ENCODE results near the gene FRRS1.
"Not testable (repeated sequence)": the region's sequence is repeated elsewhere in the genome, so short reads cannot be mapped to it uniquely, and the experiment has no call there.

Gene FRRS1, protein sequence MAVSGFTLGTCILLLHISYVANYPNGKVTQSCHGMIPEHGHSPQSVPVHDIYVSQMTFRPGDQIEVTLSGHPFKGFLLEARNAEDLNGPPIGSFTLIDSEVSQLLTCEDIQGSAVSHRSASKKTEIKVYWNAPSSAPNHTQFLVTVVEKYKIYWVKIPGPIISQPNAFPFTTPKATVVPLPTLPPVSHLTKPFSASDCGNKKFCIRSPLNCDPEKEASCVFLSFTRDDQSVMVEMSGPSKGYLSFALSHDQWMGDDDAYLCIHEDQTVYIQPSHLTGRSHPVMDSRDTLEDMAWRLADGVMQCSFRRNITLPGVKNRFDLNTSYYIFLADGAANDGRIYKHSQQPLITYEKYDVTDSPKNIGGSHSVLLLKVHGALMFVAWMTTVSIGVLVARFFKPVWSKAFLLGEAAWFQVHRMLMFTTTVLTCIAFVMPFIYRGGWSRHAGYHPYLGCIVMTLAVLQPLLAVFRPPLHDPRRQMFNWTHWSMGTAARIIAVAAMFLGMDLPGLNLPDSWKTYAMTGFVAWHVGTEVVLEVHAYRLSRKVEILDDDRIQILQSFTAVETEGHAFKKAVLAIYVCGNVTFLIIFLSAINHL

DNA sequence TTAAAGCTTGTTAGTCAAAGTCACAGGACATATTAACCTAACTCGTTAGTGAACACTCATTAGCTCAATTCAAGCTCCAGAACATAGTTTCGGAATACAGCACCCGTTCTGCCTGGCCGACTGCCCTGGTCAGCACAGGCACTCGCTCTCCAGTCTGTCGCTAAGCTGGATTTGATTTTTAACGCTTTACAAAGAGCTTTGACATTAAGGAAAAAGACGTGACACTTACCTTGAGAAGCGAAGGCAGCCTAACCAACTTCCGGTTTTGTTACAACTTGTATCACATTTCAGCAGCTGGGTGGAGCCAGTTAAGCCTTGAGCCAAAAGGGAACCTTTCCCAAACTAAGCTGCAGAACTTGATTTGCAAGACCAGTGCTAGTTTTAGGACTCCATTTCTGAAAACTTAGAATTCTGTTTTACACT lies at the start of gene FRRS1:
TSS of gene FRRS1 (minus strand) at position 258 of the 423 bp plus-strand sequence. CDS start 17,867 bp downstream, outside the sequence.
- peak; percentile 57 for DNase-seq (ENCODE audit: low spot score)

DNA sequence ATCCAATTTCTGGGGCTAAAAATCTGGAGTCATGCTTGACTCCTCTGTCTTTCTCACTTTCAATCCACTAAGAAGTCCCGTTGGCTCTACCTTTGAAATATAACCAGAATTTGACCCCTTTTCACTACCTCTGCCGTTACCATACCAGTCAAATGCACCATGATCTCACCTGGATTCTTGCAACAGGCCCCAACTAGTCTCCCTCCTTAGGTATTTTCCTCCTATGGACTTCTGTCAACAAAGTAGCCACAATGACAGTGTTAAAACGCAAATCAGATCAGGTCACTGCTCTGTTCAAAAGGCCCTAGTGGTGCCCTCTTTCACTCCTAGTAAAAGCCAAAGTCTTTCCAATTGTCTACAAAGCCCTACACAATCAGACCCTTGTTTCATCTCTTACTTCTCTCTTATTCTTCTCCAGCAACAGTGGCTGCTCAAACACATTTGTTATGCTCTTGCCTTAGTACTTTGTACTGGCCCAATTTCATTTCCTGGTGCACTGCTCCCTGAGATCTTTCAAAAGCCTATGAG lies 48.0 kb upstream of the FRRS1 start:
- no peak for DNase-seq (ENCODE audit: low spot score)

DNA sequence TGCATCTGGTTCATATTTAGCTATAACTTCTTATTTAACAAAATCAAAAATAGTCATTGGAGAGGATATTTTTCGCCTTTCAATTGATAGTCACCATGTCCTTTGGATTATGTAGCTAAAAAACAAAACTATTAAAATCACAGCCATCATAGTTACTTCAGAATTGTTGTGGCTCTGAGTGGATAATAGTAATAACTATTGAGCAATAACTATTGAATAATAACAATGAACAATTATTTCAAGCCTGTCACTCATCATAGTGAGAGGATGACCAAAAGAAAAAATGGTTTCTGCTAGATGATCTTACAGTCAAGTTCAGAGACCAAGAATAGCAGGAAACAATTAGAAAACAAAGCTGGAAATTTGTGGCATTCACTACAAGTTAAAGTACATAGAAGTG lies 45.3 kb upstream of the FRRS1 start:
- no peak for DNase-seq (ENCODE audit: low spot score)

DNA sequence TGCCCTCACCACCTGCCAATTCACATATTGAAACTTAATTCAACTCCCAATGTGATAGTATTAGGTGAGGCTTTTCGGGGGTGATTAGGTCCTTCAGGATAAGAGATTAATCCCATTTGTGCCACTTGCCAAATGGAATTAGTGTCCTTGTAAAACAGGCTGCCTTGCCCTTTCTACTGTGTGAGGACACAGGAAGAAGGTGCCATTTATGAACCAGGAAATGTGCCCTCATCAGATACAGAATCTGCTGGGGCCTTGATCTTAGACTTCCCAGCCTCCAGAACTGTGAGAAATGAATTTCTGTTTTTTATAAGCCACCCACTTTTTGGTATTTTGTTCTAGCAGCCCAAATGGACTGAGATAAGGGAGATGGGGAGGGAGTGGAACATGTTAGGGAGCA lies 44.6 kb upstream of the FRRS1 start:
- DNase-seq (ENCODE audit: low spot score): no peak

DNA sequence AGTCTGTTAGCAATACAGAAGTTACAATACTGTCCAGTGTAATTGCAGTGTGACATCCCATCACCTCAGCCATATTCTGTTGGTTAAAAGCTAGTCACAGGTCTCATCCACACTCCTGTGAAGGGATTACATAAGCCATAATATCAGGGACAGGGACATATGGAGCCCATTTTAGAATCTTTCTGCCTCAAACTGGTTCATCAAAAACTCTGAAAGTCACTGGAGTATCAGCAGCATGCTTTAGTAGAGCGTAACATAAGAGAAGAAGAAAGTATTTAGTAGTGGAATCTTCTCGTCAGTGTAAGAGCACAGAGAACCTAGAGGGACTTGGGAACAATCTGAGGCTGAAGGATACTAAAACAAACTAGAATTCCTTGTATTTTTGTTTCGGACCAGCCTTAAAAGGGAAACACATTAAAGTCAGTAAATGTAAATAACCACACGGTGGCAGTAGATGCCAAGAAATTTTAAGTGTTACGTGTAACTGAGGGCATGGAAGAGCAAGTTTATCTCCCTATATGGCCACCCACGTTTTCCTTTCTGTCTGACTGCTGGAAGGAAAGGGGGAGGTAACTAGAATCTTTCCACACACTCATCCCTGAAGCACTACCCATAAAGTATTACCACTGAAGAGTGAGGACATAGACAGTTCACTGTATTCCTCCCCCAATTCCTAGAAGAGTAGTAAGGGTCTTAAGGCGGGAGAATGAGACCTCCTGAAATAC lies 42.1 kb upstream of the FRRS1 start:
- peak; percentile 75 for DNase-seq (ENCODE audit: low spot score)

DNA sequence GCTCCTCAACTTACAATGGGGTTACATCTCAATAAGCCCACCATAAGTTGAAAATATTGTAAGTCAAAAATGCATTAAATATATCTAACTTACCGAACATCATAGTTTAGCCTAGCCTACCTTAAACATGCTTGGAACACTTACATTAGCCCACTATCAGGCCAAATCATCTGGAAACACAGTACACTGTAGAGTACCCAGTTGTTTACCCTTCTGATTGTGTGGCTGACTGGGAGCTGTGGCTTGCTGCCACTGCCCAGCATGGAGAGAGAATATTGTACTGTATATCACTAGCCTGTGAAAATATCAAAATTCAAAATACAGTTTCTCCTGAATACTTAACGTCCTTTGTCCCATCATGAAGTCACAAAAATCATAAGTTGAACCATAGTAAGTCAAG lies 40.4 kb upstream of the FRRS1 start:
- DNase-seq (ENCODE audit: low spot score): no peak

DNA sequence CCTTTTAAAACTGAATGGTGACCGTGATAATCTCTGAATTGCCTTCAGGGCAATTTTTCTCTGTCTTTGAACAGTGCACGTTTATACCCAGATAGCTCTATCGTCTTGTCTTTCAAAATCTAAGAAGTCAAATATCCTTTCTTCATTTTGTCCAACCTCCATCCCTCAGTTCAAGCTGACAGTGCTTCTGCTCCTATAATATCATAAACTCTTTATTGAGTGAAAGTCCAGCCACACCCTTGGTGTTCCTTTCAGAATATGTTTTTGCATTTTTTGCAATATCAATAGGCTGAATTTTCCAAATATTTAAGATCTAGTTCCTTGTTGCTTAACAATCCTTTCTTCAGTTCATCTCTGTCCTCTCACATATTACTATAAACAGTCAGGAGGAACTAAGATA lies 35.1 kb upstream of the FRRS1 start:
- no peak for DNase-seq (ENCODE audit: low spot score)

DNA sequence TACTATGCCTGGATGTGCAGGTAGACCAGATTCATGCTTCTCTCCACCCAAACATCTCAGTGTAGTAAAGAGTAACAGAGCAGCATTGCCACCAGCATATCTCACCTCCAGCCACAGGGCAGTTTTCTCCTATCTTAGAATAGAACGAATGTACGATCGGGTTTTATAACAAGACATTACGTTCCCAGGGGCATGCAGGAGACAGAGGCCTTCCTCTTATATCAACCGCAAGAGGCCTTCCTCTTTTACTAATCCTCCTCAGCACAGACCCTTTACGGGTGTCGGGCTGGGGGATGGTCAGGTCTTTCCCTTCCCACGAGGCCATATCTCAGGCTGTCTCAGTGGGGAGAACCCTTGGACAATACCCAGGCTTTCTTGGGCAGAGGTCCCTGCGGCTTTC lies 27.4 kb upstream of the FRRS1 start:
- not testable (repeated sequence) for DNase-seq (ENCODE audit: low spot score)

DNA sequence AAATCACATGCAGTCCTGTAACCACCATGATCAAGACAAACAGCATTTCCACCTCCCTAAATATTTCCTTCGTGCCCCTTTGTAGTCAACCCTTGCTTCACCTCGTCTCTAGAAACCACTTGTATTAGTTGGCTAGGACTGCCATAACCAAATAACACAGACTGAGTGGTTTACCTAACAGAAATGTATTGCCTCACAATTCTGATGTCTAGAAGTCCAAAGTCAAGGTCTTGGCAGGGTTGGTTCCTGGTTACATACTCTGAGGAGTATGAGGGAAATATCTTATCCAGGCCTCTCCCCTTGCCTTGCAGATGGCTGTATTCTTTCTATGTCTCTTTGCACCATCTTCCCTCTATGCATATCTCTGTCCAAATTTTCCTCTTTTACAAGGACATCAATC lies 23.3 kb upstream of the FRRS1 start:
- DNase-seq (ENCODE audit: low spot score): no peak

DNA sequence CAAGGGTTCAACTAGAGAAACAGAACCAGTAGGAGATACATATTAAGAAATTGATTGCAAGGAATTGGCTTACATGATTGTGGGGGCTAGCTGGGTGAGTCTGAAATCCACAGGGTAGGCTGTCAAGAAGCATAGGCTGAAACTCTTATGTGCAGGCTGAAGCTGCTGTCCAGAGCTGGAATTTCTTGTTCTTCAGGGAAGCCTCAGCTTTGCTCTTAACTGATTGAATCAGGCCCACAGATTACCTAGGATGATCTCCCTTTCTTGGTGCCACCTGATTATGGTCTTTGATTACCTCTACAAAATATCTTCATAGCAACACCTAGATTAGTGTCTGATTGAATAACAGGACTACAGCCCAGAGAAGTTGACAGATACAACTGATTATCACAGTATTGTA lies 22.5 kb upstream of the FRRS1 start:
- no peak for DNase-seq (ENCODE audit: low spot score)

DNA sequence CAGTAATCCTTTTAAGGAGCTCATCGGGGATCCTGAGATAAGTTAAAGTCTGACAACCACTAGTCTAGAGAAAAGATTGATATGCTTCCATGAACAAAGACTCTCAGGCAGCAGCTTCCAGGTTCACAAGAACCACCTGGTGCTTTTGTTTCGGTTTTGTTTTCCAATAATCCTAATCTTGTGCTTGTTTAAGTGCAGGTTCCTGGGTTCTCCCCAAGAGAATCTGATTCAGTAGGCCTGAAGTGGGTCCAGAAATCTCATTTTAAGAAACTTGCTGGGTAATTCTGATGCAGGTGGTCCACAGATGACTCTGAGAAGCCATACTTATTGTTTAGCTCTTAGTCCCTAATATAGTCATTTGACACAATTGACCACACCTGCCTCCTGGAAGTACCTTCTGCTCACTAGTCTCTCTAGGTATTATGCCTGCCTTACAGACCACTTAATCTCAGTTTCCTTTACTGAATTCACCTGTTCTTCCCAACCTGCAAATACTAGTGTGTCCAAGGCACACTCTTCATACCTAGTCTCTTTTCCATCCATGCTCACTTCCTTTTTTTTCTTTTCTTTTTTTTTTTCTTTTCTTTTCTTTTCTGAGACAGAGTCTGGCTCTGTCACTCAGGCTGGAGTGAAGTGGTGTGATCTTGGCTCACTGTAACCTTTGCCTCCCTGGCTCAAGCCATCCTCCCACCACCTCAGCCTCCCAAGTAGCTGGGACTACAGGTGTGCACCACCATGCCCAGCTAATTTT lies 20.5 kb upstream of the FRRS1 start:
- no peak for DNase-seq (ENCODE audit: low spot score)

DNA sequence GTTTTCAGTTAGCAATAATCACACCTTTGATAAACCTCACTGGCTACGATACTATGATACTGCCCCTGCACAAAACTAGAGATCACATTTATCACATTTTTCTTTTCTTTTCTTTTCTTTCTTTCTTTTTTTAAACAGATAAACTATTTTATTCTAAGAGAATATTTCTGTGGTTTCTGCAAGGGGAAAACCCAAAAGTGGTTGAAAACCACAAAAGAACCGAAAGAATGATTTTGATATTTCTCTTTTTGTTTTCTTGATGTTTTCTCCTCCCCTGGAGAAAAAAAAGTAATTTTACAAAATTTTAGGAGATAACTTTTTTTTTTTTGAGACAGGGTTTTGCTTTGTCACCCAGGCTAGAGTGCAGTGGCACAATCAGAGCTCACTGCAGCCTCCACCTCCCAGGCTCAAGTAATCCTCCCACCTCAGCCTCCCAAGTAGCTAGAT lies 18.4 kb upstream of the FRRS1 start:
- no peak for DNase-seq (ENCODE audit: low spot score)

DNA sequence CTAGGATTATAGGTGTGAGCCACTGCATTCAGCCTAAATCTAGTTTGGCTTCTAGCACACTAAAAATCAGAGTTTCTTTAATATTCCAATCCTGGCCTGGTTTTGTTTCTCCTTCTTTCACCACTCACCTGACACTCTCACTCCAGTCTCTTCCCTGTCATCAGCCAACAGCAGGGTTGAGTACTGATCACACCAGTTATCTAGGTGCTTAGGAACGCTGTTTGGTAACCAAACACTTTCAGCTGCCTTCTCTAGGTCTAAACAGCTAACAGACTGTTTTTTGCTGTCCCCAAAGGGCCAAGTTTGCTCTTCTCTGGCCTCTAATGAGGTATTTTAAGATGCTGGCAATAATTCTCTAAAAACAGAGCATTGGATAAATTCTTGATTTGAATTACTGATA lies 17.7 kb upstream of the FRRS1 start:
- no peak for DNase-seq (ENCODE audit: low spot score)

DNA sequence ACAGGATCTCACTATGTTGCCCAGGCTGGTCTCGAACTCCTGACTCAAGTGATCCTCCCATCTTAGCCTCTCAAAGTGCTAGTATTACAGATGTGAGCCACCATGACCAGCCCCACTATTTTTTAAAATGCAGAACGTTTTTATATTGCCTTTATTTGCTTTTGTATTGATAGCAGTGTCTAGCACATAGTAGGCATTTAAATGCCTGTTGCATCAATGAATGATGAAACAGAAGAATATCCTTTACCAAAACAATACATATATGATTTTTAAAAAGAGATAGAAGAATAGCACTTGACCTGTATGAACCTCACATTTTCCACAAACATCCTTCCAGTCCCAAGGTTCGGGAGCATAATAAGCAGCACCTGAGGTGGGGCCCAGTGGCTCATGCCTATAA lies 16.5 kb upstream of the FRRS1 start:
- DNase-seq (ENCODE audit: low spot score): no peak

DNA sequence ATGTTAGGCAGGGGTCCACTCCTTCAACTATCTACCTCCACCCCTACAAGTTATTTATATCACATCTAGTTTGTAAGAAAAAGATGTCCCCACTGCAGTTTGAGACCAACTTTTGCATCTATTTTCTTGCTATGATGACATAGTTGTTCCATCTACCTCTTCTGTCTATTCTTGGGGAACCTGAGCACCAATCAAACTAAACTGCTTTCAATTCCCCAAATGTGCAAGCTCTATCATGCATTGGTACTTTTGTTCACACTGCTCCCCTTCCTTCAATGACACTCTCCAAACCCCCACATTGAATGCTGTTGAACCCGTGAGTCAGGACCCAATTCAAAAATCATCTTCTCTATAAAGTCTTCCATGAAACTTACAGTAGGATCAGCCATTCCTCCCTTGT lies 16.0 kb upstream of the FRRS1 start:
- DNase-seq (ENCODE audit: low spot score): no peak

DNA sequence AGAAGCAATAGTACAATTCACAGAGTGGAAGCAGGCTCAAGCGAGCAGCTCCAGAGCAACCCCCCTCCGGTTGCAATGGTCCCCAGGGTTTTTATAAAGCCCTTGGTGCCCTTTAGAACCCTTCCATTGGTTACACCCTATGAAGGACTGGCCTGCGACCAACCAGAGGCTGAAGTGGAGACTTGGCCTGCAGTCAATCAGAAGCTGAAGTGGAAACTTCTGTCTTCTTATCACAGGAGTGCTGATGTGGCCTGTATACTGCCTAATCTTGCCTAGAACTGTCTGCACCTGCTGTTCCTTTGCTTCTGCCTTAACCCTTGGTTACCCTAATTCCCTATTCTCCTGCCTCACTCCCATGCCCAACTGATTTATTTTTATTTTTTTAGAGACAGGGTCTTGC lies 15.4 kb upstream of the FRRS1 start:
- DNase-seq (ENCODE audit: low spot score): no peak

DNA sequence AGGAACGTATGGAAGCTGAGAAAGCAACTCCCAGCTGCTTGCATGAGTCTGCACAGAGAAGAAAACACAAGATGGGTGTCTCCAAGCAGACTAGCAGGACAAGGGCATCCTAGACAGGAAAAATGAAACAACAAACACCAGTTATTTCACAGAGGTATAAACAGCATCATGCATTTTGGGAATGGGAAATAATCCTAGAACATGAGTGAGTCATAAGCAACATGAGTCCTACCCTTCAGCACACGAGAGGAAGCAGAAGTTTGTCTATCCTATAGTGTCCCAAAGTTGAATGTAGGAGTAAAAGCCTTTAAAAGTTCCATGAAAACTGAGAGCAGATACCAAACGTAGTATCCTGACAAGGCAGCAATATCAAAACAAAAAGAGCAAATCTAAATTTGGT lies 11.3 kb upstream of the FRRS1 start:
- DNase-seq (ENCODE audit: low spot score): no peak

DNA sequence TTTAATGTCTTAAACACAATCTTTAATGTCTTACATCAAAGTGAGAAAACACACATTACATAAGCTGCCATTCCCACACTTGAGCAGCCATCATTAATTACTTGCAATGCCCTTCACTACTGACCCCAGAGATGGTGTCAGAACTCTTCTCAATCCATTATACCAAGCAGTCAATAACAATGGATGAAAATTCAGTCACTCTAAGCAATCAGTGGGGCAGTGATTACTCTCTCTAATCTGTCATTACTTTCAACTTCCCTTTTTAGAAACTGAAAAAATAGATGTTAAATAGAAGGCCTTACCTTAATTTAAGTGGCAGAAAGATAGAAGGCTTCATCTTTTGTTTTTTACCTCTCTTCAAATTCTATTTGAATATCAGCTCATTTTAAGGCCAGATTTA lies 9.7 kb upstream of the FRRS1 start:
- DNase-seq (ENCODE audit: low spot score): no peak

DNA sequence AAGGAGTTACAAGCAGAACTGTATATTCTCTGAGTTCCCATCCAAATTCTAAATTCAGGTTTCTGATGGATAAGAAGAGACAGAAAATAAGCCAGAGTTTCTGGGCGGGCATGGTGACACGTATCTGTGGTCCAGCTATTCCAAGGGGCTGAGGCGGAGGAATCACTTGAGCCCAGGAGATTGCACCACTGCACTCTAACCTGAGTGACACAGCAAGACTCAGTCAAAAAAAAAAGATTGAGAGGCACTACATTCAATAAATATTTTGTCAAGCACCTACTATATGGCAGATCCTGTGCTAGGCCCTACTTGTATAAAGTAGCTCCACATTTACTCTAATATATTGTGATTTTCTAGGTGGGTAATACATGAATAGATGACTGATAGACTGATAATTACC lies 6.4 kb upstream of the FRRS1 start:
- DNase-seq (ENCODE audit: low spot score): no peak

DNA sequence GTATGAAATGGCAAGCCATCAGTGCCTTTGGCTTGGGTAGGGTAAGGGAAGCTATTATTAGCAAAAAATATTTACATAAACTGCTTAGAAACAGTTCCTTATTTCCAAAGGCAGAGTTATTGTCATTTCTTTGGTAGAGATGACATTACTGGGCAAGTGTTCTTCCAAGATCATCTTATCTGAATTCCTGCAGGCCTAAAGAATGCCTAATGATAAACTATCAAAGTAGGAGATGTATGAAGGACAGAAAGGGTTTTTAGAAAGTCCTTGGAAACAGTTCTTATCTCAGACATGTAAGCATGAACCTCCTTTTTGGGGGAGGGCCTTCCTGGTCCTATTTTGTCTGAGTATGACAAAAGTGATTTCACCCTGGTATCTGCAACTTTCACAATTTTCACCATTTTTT lies 5.1 kb upstream of the FRRS1 start:
- no peak for DNase-seq (ENCODE audit: low spot score)

DNA sequence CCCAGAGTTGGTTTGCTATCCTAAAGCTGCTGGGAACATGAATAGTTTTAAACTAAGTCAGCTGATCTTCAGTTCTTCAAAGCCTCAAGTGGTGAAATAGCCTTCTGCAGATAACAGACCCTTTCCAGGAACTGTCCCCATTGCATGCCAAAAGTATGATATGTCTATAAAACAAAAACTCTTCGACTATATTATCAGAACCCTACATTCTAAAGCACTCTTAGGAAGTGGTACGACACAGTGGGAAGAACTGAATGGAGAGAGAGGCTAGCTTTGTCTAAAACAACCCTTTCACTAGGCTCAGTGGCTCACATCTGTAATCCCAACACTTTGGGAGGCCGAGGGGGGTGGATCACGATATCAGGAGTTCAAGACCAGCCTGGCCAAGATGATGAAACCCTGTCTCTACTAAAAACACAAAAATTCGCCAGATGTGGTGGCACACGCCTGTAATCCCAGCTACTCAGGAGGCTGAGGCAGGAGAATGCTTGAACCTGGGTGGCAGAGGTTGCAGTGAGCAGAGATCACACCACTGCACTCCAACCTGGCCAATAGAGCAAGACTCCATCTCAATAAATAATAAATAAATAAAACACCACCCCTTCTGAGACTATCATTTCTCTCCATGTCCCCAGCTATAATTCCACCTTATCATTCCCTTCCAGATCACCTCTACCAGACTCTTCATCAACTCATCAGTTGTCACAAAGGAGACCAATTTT lies 2.2 kb upstream of the FRRS1 start:
- DNase-seq (ENCODE audit: low spot score): no peak

Data from globus pallidus (tissue), 1 donor.